Psoas muscle (tissue), 8 donors: ENCODE results near the gene TENM4. TPM values are rescaled to one million over a fixed set of nuclear protein-coding genes. Genes with fewer than 3 reads are reported as not detected.

Source experiments
- ATAC-seq, 4 donors: fragments of 200-7000 bp; cut with Tn5 transposase; one replicate each; pipeline ENCODE4 v1.9.1; 2020; ENCODE audit warnings: moderate library complexity in 3 of 4, mild to moderate bottlenecking in 2 of 4
- DNase-seq, 2 donors: peaks; one replicate each; pipeline ENCODE4 v3.0.0-alpha.2; 2020
- H3K27ac ChIP-seq: fragments of 200-600 bp; one replicate; pipeline ENCODE4 v1.8.0; 2022
- H3K27me3 ChIP-seq, 3 donors: fragments of 200-600 bp in 1 of 3; one replicate each; pipeline versions ENCODE4 v1.6.1 to v1.8.0; 2013 to 2022; ENCODE audit warnings: low read length in 2 of 3, mild to moderate bottlenecking in 2 of 3, moderate library complexity in 1 of 3; ENCODE audit not compliant: insufficient read depth in 3 of 3
- H3K36me3 ChIP-seq, 2 donors: fragments of 200-600 bp in 1 of 2; one replicate each; pipeline versions ENCODE4 v1.6.1 to v1.8.0; 2013 to 2022; ENCODE audit warnings: low read depth in 1 of 2, mild to moderate bottlenecking in 1 of 2, moderate library complexity in 1 of 2; ENCODE audit not compliant: insufficient read depth in 1 of 2
- H3K4me1 ChIP-seq: fragments of 200-600 bp; one replicate; pipeline ENCODE4 v1.8.0; 2022
- H3K4me3 ChIP-seq: fragments of 200-600 bp; one replicate; pipeline ENCODE4 v1.8.0; 2022; ENCODE audit warnings: mild to moderate bottlenecking
- H3K9me3 ChIP-seq: fragments of 200-600 bp; one replicate; pipeline ENCODE4 v1.8.0; 2022
- WGBS, 3 donors: extraction: QIAGEN DNeasy Blood & Tissue Kit; methylation state at CpG; one replicate each; pipeline versions ENCODE4 v1.1.6 to v1.1.7; 2013; 5-methylcytosine and 5-hydroxymethylcytosine counted together
- intact Hi-C, 2 donors: fragments of 100-400 bp; cut with DNase I; formaldehyde crosslinking; loops; one replicate each; pipeline versions ENCODE4 v1.11.0 to v1.14.2; 2022
- polyA plus RNA-seq, 3 donors: library from polyadenylated mRNA; stranded (reverse); fragments of 200-250 nt; gene quantifications; one replicate each; pipeline ENCODE4 v1.2.3, GENCODE V29; 2013
- total RNA-seq, 4 donors: library from RNA; stranded (reverse); fragmentation: NEBNext Ultra II Directional in 2 of 4; extraction: Animal tissue kit (Norgen Biotek cat#: 25700) in 2 of 4; gene quantifications; one replicate each; pipeline versions ENCODE4 v1.2.1 to v1.2.4, GENCODE V29; 2021 to 2023
- TF ChIP-seq, protein P1 (sequence below): fragments of 200-600 bp; IDR thresholded peaks from one replicate; pipeline ENCODE4 v1.8.0; 2022; ENCODE audit warnings: antibody characterized with exemption
- donor health status: healthy with polysubstance abuse.
- donor health status: DM: no; HTN: no; CAD: no; lungs with moderate emphysema.
- donor health status: Bipolar disorder and iron deficiency.
- donor health status: healthy.
- donor health status: DM: yes; HTN: yes; CAD: no.
- donor health status: DM: no; HTN: no; CAD: no.
- donor health status: DM: no; HTN: no; CAD: no.
- donor health status: DM: yes; HTN: yes; CAD: no.

The TENM4 gene
- total and polyA plus RNA-seq, 7 donors: 0.05 to 1.7 (median 0.48) TPM

DNA sequence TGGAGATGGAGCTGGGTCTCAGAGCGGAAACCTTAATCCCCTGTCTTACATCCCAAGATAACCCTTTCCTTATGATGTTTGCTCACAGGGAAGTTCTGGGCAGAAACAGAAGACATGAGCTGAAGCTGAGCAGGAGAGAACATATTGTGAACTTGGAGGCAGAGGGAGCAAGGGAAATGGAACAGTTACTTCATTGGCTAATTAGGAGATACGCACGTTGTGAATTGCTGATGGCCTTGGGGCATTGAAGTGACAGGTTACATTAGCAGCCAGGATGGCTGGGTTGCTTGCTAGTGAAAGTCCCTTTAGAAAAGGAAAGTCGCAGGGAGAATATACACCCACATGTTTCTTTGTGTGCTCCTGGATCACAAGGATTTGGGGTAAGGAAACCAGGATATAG is 48.7 kb downstream of the TENM4 start:
- 34 to 56% (median 39%) methylated on average over 4 of the region's 4 CpGs for WGBS, 3 donors
- TF ChIP-seq, protein P1, sequence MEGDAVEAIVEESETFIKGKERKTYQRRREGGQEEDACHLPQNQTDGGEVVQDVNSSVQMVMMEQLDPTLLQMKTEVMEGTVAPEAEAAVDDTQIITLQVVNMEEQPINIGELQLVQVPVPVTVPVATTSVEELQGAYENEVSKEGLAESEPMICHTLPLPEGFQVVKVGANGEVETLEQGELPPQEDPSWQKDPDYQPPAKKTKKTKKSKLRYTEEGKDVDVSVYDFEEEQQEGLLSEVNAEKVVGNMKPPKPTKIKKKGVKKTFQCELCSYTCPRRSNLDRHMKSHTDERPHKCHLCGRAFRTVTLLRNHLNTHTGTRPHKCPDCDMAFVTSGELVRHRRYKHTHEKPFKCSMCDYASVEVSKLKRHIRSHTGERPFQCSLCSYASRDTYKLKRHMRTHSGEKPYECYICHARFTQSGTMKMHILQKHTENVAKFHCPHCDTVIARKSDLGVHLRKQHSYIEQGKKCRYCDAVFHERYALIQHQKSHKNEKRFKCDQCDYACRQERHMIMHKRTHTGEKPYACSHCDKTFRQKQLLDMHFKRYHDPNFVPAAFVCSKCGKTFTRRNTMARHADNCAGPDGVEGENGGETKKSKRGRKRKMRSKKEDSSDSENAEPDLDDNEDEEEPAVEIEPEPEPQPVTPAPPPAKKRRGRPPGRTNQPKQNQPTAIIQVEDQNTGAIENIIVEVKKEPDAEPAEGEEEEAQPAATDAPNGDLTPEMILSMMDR: no peak
- Histone ChIP-seq H3K36me3 (no peaks in the 10 kb centered on the region), H3K4me3 (no peak overlapping the region), H3K4me1 (peaks cover 8% of the 10 kb centered on the region), H3K27ac (no peak overlapping the region), H3K9me3 (no peaks in the 10 kb centered on the region), H3K27me3 (no peaks in the 10 kb centered on the region)
- DNase-seq (no peak), ATAC-seq (no peak)
- intact Hi-C loops: no loop called here

DNA sequence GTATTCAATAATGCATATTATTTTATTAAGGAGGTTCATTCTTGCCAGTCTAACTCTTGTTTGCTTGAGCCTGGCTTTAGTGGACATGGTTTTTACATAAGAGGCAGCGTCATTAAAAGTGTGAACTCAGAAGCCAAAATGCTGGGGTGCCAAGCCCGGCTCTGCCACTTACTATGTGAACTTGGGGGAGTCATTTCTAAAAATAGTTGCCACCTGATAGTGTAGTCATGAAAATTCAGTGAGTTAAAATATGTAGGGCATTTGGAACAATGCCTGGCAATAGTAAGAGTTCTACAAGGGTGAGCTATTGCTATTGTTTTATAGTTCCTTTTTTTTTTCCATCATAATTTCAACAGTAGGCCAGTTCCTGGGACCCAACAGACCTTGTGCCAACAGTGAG is 49.9 kb downstream of the TENM4 start:
- intact Hi-C loops: no loop called here
- TF ChIP-seq, protein P1: no peak
- Histone ChIP-seq H3K36me3 (no peaks in the 10 kb centered on the region), H3K4me3 (no peak overlapping the region), H3K4me1 (peaks cover 8% of the 10 kb centered on the region), H3K9me3 (no peaks in the 10 kb centered on the region), H3K27me3 (no peaks in the 10 kb centered on the region), H3K27ac (no peak overlapping the region)
- 13 to 20% (median 17%) methylated on average over 2 of the region's 2 CpGs for WGBS, 3 donors
- DNase-seq (peak in 1 of 2 donors; percentile 58), ATAC-seq (peak; percentile 73 to 93 (median 83))

GRCh38 chr11:79390477-79390876 is 50.4 kb downstream of the TENM4 start:
- 37 to 40% (median 39%) methylated on average over 2 of the region's 2 CpGs for WGBS, 3 donors

GRCh38 chr11:79388201-79388600 is 52.6 kb downstream of the TENM4 start:
- no peak for DNase-seq
- intact Hi-C loops: no loop called here
- TF ChIP-seq, protein P1: no peak
- Histone ChIP-seq H3K4me3 (no peak overlapping the region), H3K9me3 (no peaks in the 10 kb centered on the region), H3K4me1 (peaks cover 8% of the 10 kb centered on the region), H3K27ac (no peak overlapping the region), H3K27me3 (no peaks in the 10 kb centered on the region), H3K36me3 (no peaks in the 10 kb centered on the region)
- no peak for ATAC-seq
- 84 to 88% (median 84%) methylated on average over 2 of the region's 2 CpGs for WGBS, 3 donors

More at GRCh38 chr11:79390477-79390876, 50.4 kb downstream of the TENM4 start:
- H3K27ac ChIP-seq: no peak overlapping the region
- H3K9me3 ChIP-seq: no peaks in the 10 kb centered on the region
- intact Hi-C loops: no loop called here
- peak; percentile 29 to 67 (median 50) for ATAC-seq
- no peaks in the 10 kb centered on the region for H3K36me3 ChIP-seq
- no peak for DNase-seq
- TF ChIP-seq, protein P1: no peak
- no peaks in the 10 kb centered on the region for H3K27me3 ChIP-seq
- H3K4me1 ChIP-seq: peaks cover 8% of the 10 kb centered on the region
- no peak overlapping the region for H3K4me3 ChIP-seq

- H3K4me3 ChIP-seq: no peak overlapping the region
- intact Hi-C loops: no loop called here
- ATAC-seq (no peak), DNase-seq (no peak)
- no peaks in the 10 kb centered on the region for H3K27me3 ChIP-seq
- H3K4me1 ChIP-seq: no peaks in the 10 kb centered on the region
- WGBS, 3 donors: 45 to 62% (median 49%) methylated on average over 3 of the region's 3 CpGs
- TF ChIP-seq, protein P1: no peak
- H3K27ac ChIP-seq: no peak overlapping the region
- H3K9me3 ChIP-seq: no peaks in the 10 kb centered on the region
- no peaks in the 10 kb centered on the region for H3K36me3 ChIP-seq
Measured at GRCh38 chr11:79383874-79384273, 57.0 kb downstream of the TENM4 start.
